Stimulated activated naive CD8-positive, alpha-beta T cell treated with anti-CD3 and anti-CD28 coated beads, Interleukin-15, amount 100 ng/mL, for 72 hours (primary cell): Measurements from ENCODE around the gene PPP1R15A.
"Not testable (repeated sequence)": the region's sequence is repeated elsewhere in the genome, so short reads cannot be mapped to it uniquely, and the experiment has no call there.

ENCODE experiments used
- ATAC-seq: fragments of 150-1000 bp; cut with Tn5 transposase; 2 replicates; pipeline ENCODE4 v1.10.0; 2021; ENCODE audit warnings: mild to moderate bottlenecking, moderate library complexity
- DNase-seq, 2 donors: peaks; one replicate each; pipeline ENCODE4 v3.0.0; 2021 to 2022
- H3K27ac Mint-ChIP-seq, 2 donors: one replicate each; pipeline ENCODE4 v1.8.0; 2022; ENCODE audit warnings: mild to moderate bottlenecking in 2 of 2, mixed read lengths in 2 of 2, moderate library complexity in 2 of 2
- H3K27me3 Mint-ChIP-seq: one replicate; pipeline ENCODE4 v1.8.0; 2022; ENCODE audit warnings: mixed read lengths
- H3K4me1 Mint-ChIP-seq: one replicate; pipeline ENCODE4 v1.8.0; 2022; ENCODE audit warnings: mild to moderate bottlenecking, mixed read lengths
- H3K4me3 Mint-ChIP-seq, 2 donors: one replicate each; pipeline ENCODE4 v1.8.0; 2022; ENCODE audit warnings: mild to moderate bottlenecking in 2 of 2, mixed read lengths in 2 of 2, moderate library complexity in 1 of 2
- H3K9me3 Mint-ChIP-seq, 2 donors: one replicate each; pipeline ENCODE4 v1.8.0; 2022; ENCODE audit warnings: mixed read lengths in 2 of 2

PPP1R15A gene

DNA sequence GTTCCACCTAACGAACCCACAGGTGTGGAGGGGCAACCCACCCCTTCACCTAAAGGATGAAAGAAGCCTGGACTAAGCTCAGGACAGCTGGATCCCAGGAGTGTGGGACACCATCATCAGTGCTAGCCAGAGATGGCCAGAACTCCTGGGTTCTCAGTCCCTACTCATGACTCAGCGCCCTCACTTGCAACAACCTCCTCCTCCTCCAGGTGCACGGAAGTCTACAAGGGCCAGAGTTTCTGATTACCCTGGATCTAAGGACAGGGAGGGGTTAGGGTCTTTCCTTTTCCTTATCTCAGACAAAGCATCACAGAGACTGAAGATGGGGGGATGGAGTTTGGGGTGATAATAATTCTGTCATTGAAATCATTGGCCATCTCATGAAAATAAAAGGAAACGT is 18.3 kb downstream of the PPP1R15A start:
- Mint-ChIP-seq H3K27ac (no peak overlapping the region), H3K4me1 (peaks cover 10% of the 10 kb centered on the region), H3K27me3 (peaks cover 50% of the 10 kb centered on the region), H3K9me3 (no peaks in the 10 kb centered on the region), H3K4me3 (no peak overlapping the region)
- DNase-seq (no peak), ATAC-seq (no peak)

DNA sequence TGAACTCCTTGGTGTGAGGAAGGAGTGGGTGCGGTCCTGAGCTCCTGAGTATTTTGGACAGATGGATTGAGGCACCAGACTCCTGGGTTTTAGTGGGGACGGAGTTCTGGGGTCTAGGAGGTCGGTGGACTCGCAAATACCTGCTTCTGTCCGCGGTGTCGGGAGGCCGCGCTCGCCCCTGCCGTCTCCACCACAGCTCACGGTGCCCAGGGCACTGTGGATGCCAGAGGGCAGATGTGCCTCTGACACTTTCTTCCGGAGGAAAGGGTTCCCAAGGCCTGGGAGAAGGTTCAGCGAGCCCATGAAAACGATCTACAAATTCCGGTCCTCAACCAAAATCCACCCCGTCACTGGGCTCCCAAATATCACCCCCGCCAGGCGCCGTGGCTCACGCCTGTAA is 23.0 kb downstream of the PPP1R15A start:
- H3K27me3 Mint-ChIP-seq: peaks cover 65% of the 10 kb centered on the region
- peaks cover 39% of the 10 kb centered on the region for H3K4me1 Mint-ChIP-seq
- DNase-seq (no peak), ATAC-seq (no peak)
- H3K27ac Mint-ChIP-seq: no peak overlapping the region
- no peaks in the 10 kb centered on the region for H3K9me3 Mint-ChIP-seq
- peak overlapping the region; percentile 74 to 82 for H3K4me3 Mint-ChIP-seq

DNA sequence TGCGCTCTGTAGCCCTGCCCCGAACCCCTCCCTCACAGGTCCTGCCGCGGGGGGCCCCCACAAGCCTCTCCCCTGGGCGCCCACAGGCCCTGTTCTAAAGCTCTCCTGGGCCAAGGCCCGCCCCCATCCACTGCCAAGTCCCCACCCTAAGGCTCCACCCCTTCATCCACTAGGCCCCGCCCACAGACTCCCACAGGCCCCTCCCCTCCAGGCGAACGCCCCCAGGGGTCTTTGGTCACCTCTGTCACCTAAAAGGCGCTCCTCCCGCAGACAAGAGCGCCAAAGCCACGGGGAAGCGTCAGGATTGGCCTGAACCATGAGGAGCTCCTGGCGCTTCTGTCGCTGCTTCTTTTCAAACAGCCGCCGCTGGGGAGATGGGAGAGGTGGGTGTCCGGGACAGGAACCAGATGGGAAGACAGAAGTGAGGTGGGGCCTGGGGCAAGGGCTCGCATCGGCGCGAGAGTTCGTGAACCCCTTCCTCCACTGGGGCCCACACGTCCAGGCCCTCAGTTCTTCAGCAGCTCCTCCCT is 24.0 kb downstream of the PPP1R15A start:
- peaks cover 46% of the 10 kb centered on the region for H3K4me1 Mint-ChIP-seq
- H3K27me3 Mint-ChIP-seq: peaks cover 54% of the 10 kb centered on the region
- ATAC-seq (peak; percentile 58), DNase-seq (peak; percentile 62 to 63)
- peak overlapping the region; percentile 76 to 89 for H3K27ac Mint-ChIP-seq
- no peaks in the 10 kb centered on the region for H3K9me3 Mint-ChIP-seq
- peak overlapping the region; percentile 74 to 82 for H3K4me3 Mint-ChIP-seq

DNA sequence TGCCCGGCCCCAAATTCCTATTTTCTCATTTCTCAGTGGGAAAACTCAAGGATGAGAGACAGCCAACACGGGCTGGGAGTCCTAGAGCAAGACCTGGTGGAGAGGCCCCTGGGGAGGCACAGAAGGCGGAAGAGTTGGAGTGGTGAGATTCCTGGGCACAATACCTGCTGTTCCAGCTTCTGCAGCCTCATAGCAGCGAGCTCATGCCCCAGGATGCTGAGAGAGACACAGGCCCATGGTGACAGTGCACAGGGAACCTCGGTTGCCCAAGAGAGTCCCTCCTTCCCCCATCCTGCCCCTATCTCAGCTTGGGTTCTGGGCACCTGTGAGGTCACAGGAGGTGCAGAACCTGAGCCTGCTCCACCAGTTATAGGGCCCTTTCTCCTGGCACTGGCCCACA is 25.0 kb downstream of the PPP1R15A start:
- H3K9me3 Mint-ChIP-seq: no peaks in the 10 kb centered on the region
- no peak overlapping the region for H3K27ac Mint-ChIP-seq
- no peak for ATAC-seq
- DNase-seq: no peak
- peaks cover 55% of the 10 kb centered on the region for H3K4me1 Mint-ChIP-seq
- peaks cover 48% of the 10 kb centered on the region for H3K27me3 Mint-ChIP-seq
- no peak overlapping the region for H3K4me3 Mint-ChIP-seq

DNA sequence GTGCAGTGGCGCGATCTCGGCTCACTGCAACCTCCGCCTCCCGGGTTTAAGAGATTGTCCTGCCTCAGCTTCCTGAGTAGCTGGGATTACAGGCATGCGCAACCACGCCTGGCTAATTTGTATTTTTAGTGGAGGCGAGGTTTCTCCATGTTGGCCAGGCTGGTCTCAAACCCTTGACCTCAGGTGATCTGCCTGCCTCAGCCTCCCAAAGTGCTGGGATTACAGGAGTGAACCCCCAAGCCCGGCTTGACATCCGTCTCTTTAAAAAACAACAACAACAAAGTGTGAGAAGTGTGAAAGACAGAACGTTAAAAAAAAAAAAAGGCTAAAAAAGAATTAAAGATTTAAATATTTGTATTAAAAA is 27.1 kb downstream of the PPP1R15A start:
- H3K27ac Mint-ChIP-seq: peak overlapping the region; percentile 43 to 98
- ATAC-seq, DNase-seq, H3K9me3 Mint-ChIP-seq: not testable (repeated sequence)
- peaks cover 62% of the 10 kb centered on the region for H3K4me1 Mint-ChIP-seq
- H3K4me3 Mint-ChIP-seq: peak overlapping the region; percentile 68 to 94
- H3K27me3 Mint-ChIP-seq: peaks cover 28% of the 10 kb centered on the region

DNA sequence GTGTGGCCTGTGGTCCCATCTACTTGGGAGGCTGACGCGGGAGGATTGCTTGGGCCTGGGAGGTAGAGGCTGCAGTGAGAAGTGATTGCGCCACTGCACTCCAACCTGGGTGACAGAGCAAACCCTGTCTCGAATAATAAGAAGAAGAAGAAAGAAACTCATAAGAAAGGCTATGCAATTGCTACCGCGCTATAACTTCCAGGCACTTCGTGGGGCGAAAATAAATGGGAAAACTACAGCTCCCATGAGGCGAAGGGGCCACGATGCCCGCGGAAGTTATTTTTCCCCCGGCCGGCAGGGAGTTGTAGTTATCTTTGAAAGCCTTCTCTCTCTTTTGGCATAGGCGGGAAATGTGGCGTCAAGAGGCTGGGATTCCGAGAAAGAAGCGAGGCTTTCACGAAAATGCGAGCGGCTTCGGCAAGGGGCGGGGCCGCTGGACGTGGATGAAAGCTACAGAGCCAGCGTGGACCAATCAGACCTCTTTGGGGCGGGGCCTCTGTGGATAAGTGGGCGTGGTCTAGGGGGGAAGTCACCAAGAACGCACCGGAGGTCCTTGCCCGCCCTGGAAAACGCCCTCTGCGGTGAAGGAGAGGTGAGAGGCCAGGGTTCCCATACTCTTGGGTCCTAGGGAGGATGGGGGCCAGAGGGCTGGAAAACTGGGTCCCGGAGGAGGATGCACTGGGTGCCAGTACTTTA is 27.7 kb downstream of the PPP1R15A start, which contains the start of gene NUCB1:
TSS of gene NUCB1 (plus strand) at position 532 of the 696 bp plus-strand sequence. CDS start 485 bp downstream, outside the sequence.
- Mint-ChIP-seq H3K27ac (peak within 1 kb of the TSS; percentile 95 to 98), H3K4me3 (peak within 1 kb of the TSS; percentile 92 to 94), H3K4me1 (peaks cover 58% of the 10 kb centered on the region), H3K27me3 (peaks cover 22% of the 10 kb centered on the region), H3K9me3 (no peaks in the 10 kb centered on the region)
- DNase-seq (peak; percentile 99), ATAC-seq (peak; percentile 93)

DNA sequence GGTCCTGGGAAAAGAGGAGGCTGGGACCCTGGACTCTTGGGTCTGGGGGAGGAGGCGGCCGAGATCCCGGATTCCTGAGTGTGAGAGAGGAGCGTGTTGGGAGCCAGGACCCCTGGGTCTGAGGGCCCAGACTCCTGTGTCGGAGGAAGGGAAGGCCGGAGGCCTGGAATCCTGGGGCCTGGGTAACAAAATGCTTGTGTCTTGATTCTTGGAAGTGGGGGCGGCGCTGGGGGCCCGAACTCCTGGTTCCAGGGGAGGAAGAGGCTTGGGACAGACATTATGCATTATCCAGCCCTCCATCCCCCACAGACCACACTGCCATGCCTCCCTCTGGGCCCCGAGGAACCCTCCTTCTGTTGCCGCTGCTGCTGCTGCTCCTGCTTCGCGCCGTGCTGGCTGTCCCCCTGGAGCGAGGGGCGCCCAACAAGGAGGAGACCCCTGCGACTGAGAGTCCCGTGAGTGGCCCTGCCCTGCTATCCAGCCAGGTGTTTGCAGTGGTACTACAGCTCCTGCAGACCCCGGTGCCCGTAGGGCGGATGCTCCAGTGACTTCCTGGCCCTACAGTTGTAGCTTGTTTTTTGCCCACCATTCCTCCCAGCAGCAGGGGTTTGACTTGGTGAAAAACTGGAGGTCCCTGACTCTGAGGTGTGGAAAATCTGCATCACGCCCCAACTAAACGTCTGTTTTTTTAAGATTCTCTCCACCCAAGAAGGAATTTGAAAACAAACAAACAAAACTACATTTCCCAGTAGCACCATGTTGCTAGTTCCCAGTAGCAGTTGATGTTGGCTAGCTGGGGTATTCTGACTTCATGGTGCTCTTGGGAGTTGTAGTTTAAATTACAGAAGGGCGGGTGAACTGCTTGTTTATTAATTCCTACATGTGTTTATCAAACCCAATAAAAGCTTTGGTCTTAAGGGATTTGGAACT is 28.5 kb downstream of the PPP1R15A start:
- peak in 1 of 2 donors; percentile 30 for DNase-seq
- Mint-ChIP-seq H3K27me3 (peaks cover 14% of the 10 kb centered on the region), H3K4me3 (peak overlapping the region; percentile 92 to 94), H3K9me3 (no peaks in the 10 kb centered on the region), H3K4me1 (peaks cover 50% of the 10 kb centered on the region), H3K27ac (peak overlapping the region; percentile 95 to 98)
- ATAC-seq: no peak

DNA sequence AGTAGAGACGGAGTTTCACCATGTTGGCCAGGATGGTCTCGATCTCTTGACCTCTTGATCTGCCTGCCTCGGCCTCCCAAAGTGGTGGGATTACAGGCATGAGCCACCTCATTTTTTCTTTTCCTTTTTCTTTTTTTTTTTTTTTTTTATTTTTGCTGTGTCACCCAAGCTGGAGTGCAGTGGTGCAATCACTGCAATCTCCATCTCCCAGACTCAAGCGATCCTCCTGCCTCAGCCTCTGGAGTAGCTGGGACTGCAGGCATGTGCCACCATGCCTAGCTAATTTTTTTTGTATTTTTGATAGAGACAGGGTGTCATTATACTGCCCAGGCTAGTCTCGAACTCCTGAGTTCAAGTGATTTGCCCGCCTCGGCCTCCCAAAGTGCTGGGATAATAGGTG is 30.1 kb downstream of the PPP1R15A start:
- not testable (repeated sequence) for DNase-seq, H3K27me3 Mint-ChIP-seq, ATAC-seq, H3K9me3 Mint-ChIP-seq
- Mint-ChIP-seq H3K4me3 (peak overlapping the region; percentile 92 to 94), H3K4me1 (peaks cover 37% of the 10 kb centered on the region), H3K27ac (peak overlapping the region; percentile 63 to 66)

DNA sequence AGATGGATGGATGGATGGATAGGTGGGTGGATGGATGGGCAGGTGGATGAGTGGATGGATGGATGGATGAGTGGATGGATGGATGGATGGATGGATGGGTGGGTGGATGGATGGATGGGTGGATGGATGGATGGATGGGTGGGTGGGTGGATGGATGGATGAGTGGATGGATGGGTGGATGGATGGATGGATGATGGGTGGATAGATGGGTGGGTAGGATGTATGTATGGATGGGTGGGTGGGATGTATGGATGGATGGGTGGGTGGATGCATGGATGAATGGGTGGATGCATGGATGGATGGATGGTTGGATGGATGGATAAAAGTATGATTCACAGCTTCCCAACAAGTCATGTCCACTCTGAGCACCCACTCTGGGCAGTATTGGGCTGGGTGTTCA is 31.6 kb downstream of the PPP1R15A start:
- H3K4me1 Mint-ChIP-seq: peaks cover 37% of the 10 kb centered on the region
- not testable (repeated sequence) for H3K27me3 Mint-ChIP-seq, DNase-seq, H3K27ac Mint-ChIP-seq, H3K4me3 Mint-ChIP-seq, ATAC-seq, H3K9me3 Mint-ChIP-seq

DNA sequence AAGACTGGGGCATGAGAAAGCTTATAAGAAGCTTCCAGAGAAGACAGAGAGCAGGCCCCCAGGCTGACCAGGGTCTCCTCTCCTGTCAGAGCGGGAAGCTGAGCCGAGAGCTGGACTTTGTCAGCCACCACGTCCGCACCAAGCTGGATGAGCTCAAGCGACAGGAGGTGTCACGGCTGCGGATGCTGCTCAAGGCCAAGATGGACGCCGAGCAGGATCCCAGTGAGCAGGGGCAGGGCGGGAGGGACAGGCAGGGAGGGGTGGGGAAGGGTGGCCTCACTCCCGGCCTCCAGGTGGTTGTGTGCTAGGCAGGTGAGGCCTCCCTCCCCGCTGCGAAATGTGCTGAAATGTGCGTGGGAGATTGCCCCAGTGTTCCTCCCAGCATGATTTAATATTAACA is 33.4 kb downstream of the PPP1R15A start:
- Mint-ChIP-seq H3K4me3 (no peak overlapping the region), H3K27me3 (no peaks in the 10 kb centered on the region), H3K27ac (no peak overlapping the region), H3K9me3 (no peaks in the 10 kb centered on the region), H3K4me1 (peaks cover 20% of the 10 kb centered on the region)
- ATAC-seq: no peak
- no peak for DNase-seq

DNA sequence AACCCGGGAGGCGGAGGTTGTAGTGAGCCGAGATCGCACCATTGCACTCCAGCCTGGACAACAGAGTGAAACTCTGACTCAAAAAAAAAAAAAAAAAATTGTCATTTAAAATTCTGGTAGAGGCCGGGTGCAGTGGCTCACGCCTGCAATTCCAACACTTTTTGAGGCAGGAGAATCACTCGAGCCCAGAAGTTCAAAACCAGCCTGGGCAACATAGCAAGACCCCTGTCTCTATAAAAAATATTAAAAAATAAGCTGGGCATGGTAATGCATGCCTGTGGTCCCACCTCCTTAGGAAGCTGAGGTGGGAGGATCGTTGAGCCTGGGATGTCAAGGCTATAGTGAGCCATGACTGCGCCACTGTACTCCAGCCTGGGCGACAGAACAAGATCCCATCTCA is 34.1 kb downstream of the PPP1R15A start:
- DNase-seq (no peak), ATAC-seq (no peak)
- Mint-ChIP-seq H3K4me3 (no peak overlapping the region), H3K4me1 (peaks cover 15% of the 10 kb centered on the region), H3K27ac (no peak overlapping the region), H3K9me3 (no peaks in the 10 kb centered on the region), H3K27me3 (no peaks in the 10 kb centered on the region)

DNA sequence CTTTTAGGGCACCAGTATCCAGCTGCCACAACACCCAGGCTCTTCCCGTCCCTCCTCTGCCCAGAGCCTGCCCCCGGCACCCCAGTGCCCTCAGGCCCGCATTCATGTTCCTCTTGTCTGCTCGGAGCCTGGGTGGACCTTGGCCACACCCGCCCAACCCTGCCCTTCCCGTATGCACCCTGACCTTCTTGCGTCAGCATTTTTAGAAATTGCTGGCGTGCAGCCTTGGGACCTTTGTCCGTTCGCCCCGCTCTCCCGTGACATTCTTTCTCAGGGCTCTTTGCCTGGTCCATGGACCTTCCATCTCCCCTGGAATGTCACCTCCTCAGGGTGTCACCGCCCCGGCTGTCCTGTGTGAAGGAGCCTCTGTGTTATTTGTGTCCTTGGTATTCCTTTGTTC is 35.5 kb downstream of the PPP1R15A start:
- no peak for ATAC-seq
- Mint-ChIP-seq H3K27ac (no peak overlapping the region), H3K4me1 (peaks cover 2% of the 10 kb centered on the region), H3K4me3 (no peak overlapping the region), H3K9me3 (no peaks in the 10 kb centered on the region), H3K27me3 (no peaks in the 10 kb centered on the region)
- DNase-seq: no peak

DNA sequence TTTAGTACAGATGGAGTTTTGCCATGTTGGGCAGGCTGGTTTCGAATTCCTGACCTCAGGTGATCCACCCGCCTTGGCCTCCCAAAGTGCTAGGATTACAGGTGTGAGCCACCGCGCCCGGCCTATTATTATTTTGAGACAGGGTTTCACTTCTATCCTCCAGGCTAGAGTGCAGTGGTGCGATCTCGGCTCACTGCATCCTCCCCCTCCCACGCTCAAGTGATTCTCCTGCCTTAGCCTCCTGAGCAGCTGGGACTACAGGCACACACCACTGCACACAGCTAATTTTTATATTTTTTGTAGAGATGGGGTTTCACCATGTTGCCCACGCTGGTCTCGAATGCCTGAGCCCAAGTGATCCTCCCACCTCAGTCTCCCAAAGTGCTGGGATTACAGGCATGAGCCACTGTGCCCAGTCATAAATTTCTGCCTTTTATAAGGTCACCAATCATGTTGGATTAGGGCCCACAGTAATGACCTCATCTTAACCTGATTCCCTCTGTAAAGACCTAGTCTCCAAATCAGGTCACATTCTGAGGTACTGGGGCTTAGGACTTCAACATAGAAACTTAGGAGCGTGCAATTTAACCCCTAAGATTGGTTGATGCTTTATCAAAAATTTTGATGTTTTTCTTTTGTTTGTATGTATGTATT is 37.3 kb downstream of the PPP1R15A start:
- not testable (repeated sequence) for DNase-seq, ATAC-seq, H3K27me3 Mint-ChIP-seq, H3K9me3 Mint-ChIP-seq, H3K4me3 Mint-ChIP-seq, H3K4me1 Mint-ChIP-seq
- H3K27ac Mint-ChIP-seq: peak overlapping the region in 1 of 2 donors; percentile 67

DNA sequence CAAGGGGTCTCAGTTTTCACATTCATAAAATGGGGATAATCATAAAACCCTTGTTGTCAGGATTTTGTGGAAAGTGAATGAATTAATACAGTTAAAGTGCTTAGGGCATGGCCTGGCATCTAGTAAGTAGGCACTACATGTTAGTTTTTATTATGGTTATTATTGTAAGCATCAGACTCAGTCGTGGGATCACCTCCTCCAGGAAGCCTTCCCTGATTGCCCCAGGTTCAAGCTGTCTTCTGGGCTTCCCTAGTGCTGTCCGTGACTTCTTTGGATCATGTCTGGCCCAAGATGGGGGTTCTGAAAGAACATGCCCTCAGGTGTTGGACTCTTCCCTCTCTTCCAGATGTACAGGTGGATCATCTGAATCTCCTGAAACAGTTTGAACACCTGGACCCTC is 38.6 kb downstream of the PPP1R15A start:
- H3K27me3 Mint-ChIP-seq: no peaks in the 10 kb centered on the region
- DNase-seq (no peak), ATAC-seq (no peak)
- H3K9me3 Mint-ChIP-seq: no peaks in the 10 kb centered on the region
- H3K4me1 Mint-ChIP-seq: no peaks in the 10 kb centered on the region
- H3K4me3 Mint-ChIP-seq: no peak overlapping the region
- H3K27ac Mint-ChIP-seq: no peak overlapping the region

DNA sequence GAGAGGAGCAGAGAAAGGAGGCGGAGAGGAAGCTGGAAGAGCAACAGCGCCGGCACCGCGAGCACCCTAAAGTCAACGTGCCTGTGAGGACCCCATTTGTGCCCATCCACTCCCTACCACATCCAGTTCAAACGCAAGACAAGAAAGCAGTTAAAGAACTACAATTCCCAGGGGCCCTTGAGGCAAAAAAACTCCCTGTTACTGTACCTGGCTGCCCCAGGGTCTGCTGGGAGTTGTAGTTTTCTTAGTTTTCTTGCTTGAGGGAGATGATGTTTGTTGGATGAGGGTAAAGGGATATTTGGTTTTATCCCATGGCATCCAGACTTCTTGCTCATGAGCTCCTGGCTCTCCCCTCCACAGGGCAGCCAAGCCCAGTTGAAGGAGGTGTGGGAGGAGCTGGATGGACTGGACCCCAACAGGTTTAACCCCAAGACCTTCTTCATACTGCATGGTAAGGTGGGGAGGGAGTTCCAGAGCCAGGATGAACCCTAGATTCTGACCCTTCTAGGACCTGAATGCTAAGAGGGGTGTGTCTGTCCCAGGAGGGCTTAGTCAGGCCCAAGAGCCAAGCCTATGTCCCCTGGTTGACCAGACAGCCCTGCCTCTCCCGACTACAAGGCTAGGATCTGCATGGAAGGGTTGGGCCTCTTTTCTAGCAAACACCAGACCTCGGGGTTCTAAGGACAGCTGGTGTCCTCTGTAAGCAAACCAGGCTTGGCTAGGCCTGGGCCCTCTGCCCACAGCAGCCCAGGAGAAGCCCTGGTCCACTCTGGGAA is 41.1 kb downstream of the PPP1R15A start:
- H3K9me3 Mint-ChIP-seq: no peaks in the 10 kb centered on the region
- H3K27ac Mint-ChIP-seq: peak overlapping the region in 1 of 2 donors; percentile 5
- H3K4me1 Mint-ChIP-seq: no peaks in the 10 kb centered on the region

More for the DNA sequence above, 41.1 kb downstream of the PPP1R15A start:
- no peak for DNase-seq
- peak; percentile 60 for ATAC-seq
- Mint-ChIP-seq H3K4me3 (no peak overlapping the region), H3K27me3 (no peaks in the 10 kb centered on the region)
